Neuronal stem cell (in vitro differentiated cells): ENCODE results near the gene ARPC3.
"Not testable (repeated sequence)": the region's sequence is repeated elsewhere in the genome, so short reads cannot be mapped to it uniquely, and the experiment has no call there.

Experiments
- DNase-seq: peaks from one replicate; pipeline ENCODE4 v3.0.0-alpha.2; 2013; ENCODE audit warnings: low spot score
- H2AFZ ChIP-seq: one replicate; pipeline ENCODE4 v1.6.1; 2013; ENCODE audit warnings: mild to moderate bottlenecking, low read length, inconsistent platforms
- H2AK5ac ChIP-seq: 2 replicates; pipeline ENCODE4 v1.6.1; 2013; ENCODE audit warnings: low read depth, mild to moderate bottlenecking, inconsistent platforms, low read length, moderate library complexity, mixed read lengths
- H2BK120ac ChIP-seq: 2 replicates; pipeline ENCODE4 v1.6.1; 2013; ENCODE audit warnings: low read depth, mild to moderate bottlenecking, inconsistent platforms, low read length, moderate library complexity, mixed read lengths
- H2BK12ac ChIP-seq: one replicate; pipeline ENCODE4 v1.6.1; 2013; ENCODE audit warnings: low read length, inconsistent platforms
- H2BK15ac ChIP-seq: 2 replicates; pipeline ENCODE4 v1.6.1; 2013; ENCODE audit warnings: mild to moderate bottlenecking, low read length, inconsistent platforms, mixed read lengths
- H2BK5ac ChIP-seq: one replicate; pipeline ENCODE4 v1.6.1; 2013; ENCODE audit warnings: inconsistent platforms, mild to moderate bottlenecking, low read length, moderate library complexity
- H3K14ac ChIP-seq: one replicate; pipeline ENCODE4 v1.6.1; 2013; ENCODE audit warnings: low read length, inconsistent platforms
- H3K18ac ChIP-seq: 2 replicates; pipeline ENCODE4 v1.6.1; 2013; ENCODE audit warnings: low read length, inconsistent platforms
- H3K23ac ChIP-seq: 2 replicates; pipeline ENCODE4 v1.6.1; 2013; ENCODE audit warnings: low read depth, mild to moderate bottlenecking, mixed read lengths, low read length, inconsistent platforms; ENCODE audit not compliant: poor library complexity
- H3K27ac ChIP-seq: replicated peaks from 3 replicates; pipeline ENCODE4 v1.5.1; 2013; ENCODE audit warnings: low read length, inconsistent platforms
- H3K27me3 ChIP-seq, 3 experiments: 2 replicates each; pipeline ENCODE4 v1.6.1; 2013; ENCODE audit warnings: low read length in 3 of 3, mild to moderate bottlenecking in 2 of 3, inconsistent platforms in 1 of 3, low read depth in 1 of 3, mixed read lengths in 1 of 3, moderate library complexity in 1 of 3; ENCODE audit not compliant: control insufficient read depth in 3 of 3, insufficient read depth in 3 of 3
- H3K36me3 ChIP-seq, 2 donors: replicated peaks in 1 of 2; 2 replicates each; pipeline ENCODE4 v1.6.1; 2013; ENCODE audit warnings: low read length in 2 of 2; ENCODE audit not compliant: control insufficient read depth in 2 of 2, insufficient read depth in 2 of 2
- H3K4ac ChIP-seq: 2 replicates; pipeline ENCODE4 v1.6.1; 2013; ENCODE audit warnings: inconsistent platforms, mild to moderate bottlenecking, low read length, moderate library complexity
- H3K4me1 ChIP-seq, 2 donors: 1 replicate in 1 of 2; 2 replicates in 1 of 2; pipeline ENCODE4 v1.6.1; 2013; ENCODE audit warnings: low read length in 2 of 2, low read depth in 1 of 2; ENCODE audit not compliant: control insufficient read depth in 2 of 2, insufficient read depth in 1 of 2
- H3K4me2 ChIP-seq: one replicate; pipeline ENCODE4 v1.6.1; 2013; ENCODE audit warnings: mild to moderate bottlenecking, low read length, inconsistent platforms; ENCODE audit not compliant: insufficient read depth, poor library complexity, severe bottlenecking
- H3K4me3 ChIP-seq, 2 donors: 2 replicates each; pipeline ENCODE4 v1.5.1; 2013; ENCODE audit warnings: low read length in 2 of 2, mild to moderate bottlenecking in 2 of 2, inconsistent platforms in 1 of 2, moderate library complexity in 1 of 2
- H3K79me1 ChIP-seq: one replicate; pipeline ENCODE4 v1.6.1; 2013; ENCODE audit warnings: low read depth, mild to moderate bottlenecking, inconsistent platforms, low read length, moderate library complexity
- H3K9ac ChIP-seq: one replicate; pipeline ENCODE4 v1.6.1; 2013; ENCODE audit warnings: mild to moderate bottlenecking, low read depth, low read length, inconsistent platforms; ENCODE audit not compliant: poor library complexity
- H3K9me3 ChIP-seq, 2 donors: replicated peaks in 1 of 2; 2 replicates each; pipeline versions ENCODE3 to v1.6.1; 2013; ENCODE audit warnings: low read length in 2 of 2, mild to moderate bottlenecking in 2 of 2, inconsistent platforms in 1 of 2, low read depth in 1 of 2, mixed read lengths in 1 of 2, moderate library complexity in 1 of 2; ENCODE audit not compliant: control insufficient read depth in 2 of 2, insufficient read depth in 1 of 2
- H4K8ac ChIP-seq: one replicate; pipeline ENCODE4 v1.6.1; 2013; ENCODE audit warnings: low read depth, mild to moderate bottlenecking, inconsistent platforms, low read length, moderate library complexity
- H4K91ac ChIP-seq: one replicate; pipeline ENCODE4 v1.6.1; 2013; ENCODE audit warnings: low read length, low read depth, mild to moderate bottlenecking, inconsistent platforms; ENCODE audit not compliant: poor library complexity
- WGBS, 2 donors: extraction: QIAGEN DNeasy Blood & Tissue Kit; methylation state at CpG; one replicate each; pipeline ENCODE4 v1.1.7; 2013; ENCODE audit warnings: missing lambda C conversion rate in 2 of 2, mixed read lengths in 1 of 2; ENCODE audit not compliant: insufficient read length in 2 of 2, insufficient replicate concordance in 1 of 2; ENCODE audit errors: extremely low coverage in 2 of 2; 5-methylcytosine and 5-hydroxymethylcytosine counted together

ARPC3 gene

GRCh38 chr12:110405126-110405662, 44.9 kb downstream of the ARPC3 start:
- no CpG with 5 or more reads among the region's 16 CpGs for WGBS, 2 donors
- H2BK120ac ChIP-seq, H4K8ac ChIP-seq, H3K27me3 ChIP-seq, DNase-seq, H3K27ac ChIP-seq, H3K18ac ChIP-seq, H3K23ac ChIP-seq, H3K79me1 ChIP-seq, H2AK5ac ChIP-seq, H2BK5ac ChIP-seq, H2BK15ac ChIP-seq, H2BK12ac ChIP-seq, H3K9me3 ChIP-seq, H3K4me1 ChIP-seq, H3K4me2 ChIP-seq, H3K14ac ChIP-seq, H3K4ac ChIP-seq, H3K9ac ChIP-seq, H3K4me3 ChIP-seq, H4K91ac ChIP-seq: not testable (repeated sequence)
- Histone ChIP-seq H3K36me3 (peaks cover 10 to 23% of the 10 kb centered on the region in 2 donors), H2AFZ (peak overlapping the region; percentile 93)

DNA sequence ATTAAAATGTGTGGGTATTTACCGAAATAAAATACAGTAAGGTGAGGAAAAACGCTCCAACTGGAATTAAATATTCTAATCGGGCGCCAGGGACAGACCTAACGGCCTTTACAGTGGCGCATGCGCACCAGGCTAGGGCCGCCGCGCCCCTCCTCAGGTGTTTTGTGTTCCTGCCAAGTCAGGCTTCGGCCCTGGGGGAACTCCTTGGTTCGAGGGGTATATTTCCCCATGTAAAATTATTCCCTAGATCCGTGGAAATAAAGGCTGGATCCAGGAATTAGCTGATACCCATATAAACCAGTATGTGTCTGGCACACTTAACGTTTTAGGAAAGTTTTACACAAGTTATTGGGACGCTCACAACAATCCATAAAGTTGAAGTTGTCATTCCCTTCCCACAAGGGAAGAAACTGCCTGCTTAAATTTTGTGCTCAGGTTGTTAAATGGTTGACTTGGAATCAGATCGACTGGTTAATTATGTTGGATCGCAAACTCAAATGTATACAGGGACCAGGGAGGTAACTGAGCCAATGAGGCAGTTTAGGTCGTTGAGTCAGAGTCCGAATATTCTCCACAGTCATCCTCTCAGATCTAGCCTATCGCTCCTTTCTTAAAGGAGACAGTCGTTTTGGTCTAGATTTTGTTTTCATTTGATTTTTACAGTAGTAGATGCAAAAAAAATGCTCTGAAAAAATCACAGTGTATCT, 46.0 kb downstream of the ARPC3 start:
- H3K4me3 ChIP-seq, result peak overlapping the region in 1 of 2 donors; percentile 89
- peak; percentile 65 for DNase-seq

GRCh38 chr12:110403146-110403975, 46.8 kb downstream of the ARPC3 start, which contains the start of gene ANAPC7:
Gene ANAPC7, minus strand, starts transcription at chr12:110403708. Its CDS starts 81 bp downstream, at chr12:110403627.
- no CpG with 5 or more reads among the region's 62 CpGs for WGBS, 2 donors
- peak within 1 kb of the TSS; percentile 89 to 95 for H3K4me3 ChIP-seq
- peak within 1 kb of the TSS; percentile 93 for H2AFZ ChIP-seq
- H2AK5ac ChIP-seq, result peak within 1 kb of the TSS; percentile 100
- H3K79me1 ChIP-seq, result peaks cover 1% of the 10 kb centered on the region
- no peaks in the 10 kb centered on the region for H3K27me3 ChIP-seq
- peak within 1 kb of the TSS; percentile 72 for H2BK15ac ChIP-seq
- peak within 1 kb of the TSS; percentile 93 for H3K18ac ChIP-seq
- peak within 1 kb of the TSS; percentile 87 for H3K4ac ChIP-seq
- no peak within 1 kb of the TSS for H2BK12ac ChIP-seq
- peak within 1 kb of the TSS; percentile 58 for H4K8ac ChIP-seq
- peaks cover 10 to 40% of the 10 kb centered on the region in 2 donors for H3K36me3 ChIP-seq
- peak within 1 kb of the TSS; percentile 64 for H3K4me2 ChIP-seq
- H2BK5ac ChIP-seq, result peak within 1 kb of the TSS; percentile 85
- peak within 1 kb of the TSS; percentile 9 for H4K91ac ChIP-seq
- peak within 1 kb of the TSS; percentile 92 for H3K14ac ChIP-seq
- peak; percentile 91 for DNase-seq
- H3K23ac ChIP-seq, result peak within 1 kb of the TSS; percentile 95
- H3K4me1 ChIP-seq, result peaks cover 0 to 5% of the 10 kb centered on the region in 2 donors
- peaks cover 0 to 7% of the 10 kb centered on the region in 2 donors for H3K9me3 ChIP-seq
- peak within 1 kb of the TSS; percentile 95 for H3K9ac ChIP-seq
- H3K27ac ChIP-seq, result peak within 1 kb of the TSS; percentile 82
- H2BK120ac ChIP-seq, result peak within 1 kb of the TSS; percentile 90

More for the DNA sequence above, 46.0 kb downstream of the ARPC3 start:
- no peak overlapping the region for H2BK120ac ChIP-seq
- no peak overlapping the region for H4K91ac ChIP-seq
- H4K8ac ChIP-seq, result no peak overlapping the region
- H3K9me3 ChIP-seq, result peaks cover 0 to 7% of the 10 kb centered on the region in 2 donors
- H3K4ac ChIP-seq, result no peak overlapping the region
- no peak overlapping the region for H2AK5ac ChIP-seq
- H3K9ac ChIP-seq, result no peak overlapping the region
- H3K36me3 ChIP-seq, result peaks cover 10 to 34% of the 10 kb centered on the region in 2 donors
- no peak overlapping the region for H2BK5ac ChIP-seq
- peak overlapping the region; percentile 93 for H2AFZ ChIP-seq
- no peak overlapping the region for H2BK15ac ChIP-seq
- peak overlapping the region; percentile 82 for H3K27ac ChIP-seq
- H3K79me1 ChIP-seq, result peaks cover 1% of the 10 kb centered on the region
- no peak overlapping the region for H3K23ac ChIP-seq
- H3K14ac ChIP-seq, result no peak overlapping the region
- H3K27me3 ChIP-seq, result no peaks in the 10 kb centered on the region
- peak overlapping the region; percentile 64 for H3K4me2 ChIP-seq
- no peak overlapping the region for H3K18ac ChIP-seq
- no peak overlapping the region for H2BK12ac ChIP-seq
- no CpG with 5 or more reads among the region's 21 CpGs for WGBS, 2 donors
- peaks cover 0 to 5% of the 10 kb centered on the region in 2 donors for H3K4me1 ChIP-seq
